Activated T-helper 9 cell treated with anti-CD3 and anti-CD28 coated beads, Interleukin-2, amount 50 U/mL, for 16 hours (primary cell): ENCODE results near the gene TMEM239.

ENCODE experiments used
- DNase-seq: peaks from one replicate; pipeline ENCODE4 v3.0.0-alpha.2; 2020; ENCODE audit warnings: low read depth

Gene TMEM239

DNA sequence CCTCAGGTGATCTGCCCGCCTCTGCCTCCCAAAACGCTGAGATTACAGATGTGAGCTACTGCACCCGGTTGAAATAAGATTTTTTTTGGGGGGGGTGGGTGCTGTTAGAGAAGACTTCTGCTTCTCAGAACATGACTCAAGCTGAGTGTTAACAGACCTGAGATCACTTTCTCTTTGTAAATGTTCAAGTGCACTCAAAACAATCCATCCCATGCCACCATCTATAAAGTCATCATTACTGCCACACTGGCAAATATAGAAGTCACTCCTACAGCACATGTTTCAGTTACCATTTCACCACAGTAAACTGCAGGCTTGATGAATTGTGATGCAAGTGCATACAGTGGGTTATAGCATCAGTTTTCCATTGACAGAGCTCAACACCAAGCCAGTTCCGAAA, 33.4 kb downstream of the TMEM239 start:
- DNase-seq, result no peak

GRCh38 chr20:2851086-2851485, 34.9 kb downstream of the TMEM239 start:
- no peak for DNase-seq

DNA sequence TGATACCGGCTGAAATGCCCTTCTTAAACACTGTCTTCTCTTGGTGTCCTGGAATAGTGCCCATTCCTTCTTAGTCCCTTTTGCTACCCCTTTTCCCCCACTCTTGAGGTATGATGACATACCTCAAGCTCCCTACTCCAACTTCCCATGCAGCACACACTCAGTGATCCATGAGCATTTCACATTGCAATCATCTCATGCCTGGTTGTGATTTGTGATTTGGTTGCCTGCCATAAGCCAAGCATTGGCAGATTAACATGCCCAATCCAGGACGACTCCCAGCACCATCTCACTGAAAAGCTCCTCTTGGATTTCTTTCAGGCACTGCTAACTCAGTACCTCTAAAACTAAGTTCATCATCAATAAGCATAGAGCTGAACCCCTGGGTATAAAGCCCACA, 42.4 kb downstream of the TMEM239 start:
- DNase-seq, result no peak

DNA sequence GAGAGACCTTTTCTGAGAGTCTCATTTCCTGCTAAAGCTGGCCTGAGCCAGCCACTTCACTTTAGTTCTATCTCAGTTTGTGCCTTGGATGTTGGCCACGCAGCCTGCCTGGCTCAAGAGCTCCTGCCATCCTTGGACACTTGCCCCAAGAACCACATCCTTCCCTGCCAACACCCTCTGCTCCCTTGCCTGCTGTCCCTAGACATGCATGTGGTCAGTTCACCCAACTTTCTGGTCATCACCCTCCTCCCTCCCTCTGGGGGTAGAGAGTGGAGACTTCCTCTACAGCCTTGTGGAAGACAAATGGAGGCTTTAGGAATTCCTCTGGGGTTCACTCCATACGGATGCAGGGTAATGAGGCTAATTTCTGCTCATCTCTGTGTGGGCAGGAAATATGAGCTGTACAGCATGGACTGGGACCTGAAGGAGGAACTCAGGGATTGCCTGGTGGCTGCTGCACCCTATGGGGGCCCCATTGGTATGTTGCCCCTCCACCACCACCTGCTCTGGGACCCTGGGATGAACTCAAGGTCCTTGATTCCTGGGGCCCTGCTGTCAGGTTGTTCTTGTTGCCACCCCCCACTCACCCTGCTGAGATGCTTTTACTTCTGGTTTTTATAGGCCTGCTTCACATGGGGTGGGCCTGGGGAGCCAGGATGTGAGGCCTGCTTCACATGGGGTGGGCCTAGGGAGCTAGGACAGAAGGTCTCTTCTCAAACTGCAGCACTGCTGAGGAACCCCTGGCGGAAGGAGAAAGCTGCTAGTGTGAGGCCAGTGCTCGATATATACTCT, 43.4 kb downstream of the TMEM239 start:
- DNase-seq, result no peak

- no peak for DNase-seq
Measured at GRCh38 chr20:2864626-2865025, 48.5 kb downstream of the TMEM239 start.

- DNase-seq, result no peak
Measured at GRCh38 chr20:2865101-2865500, 48.9 kb downstream of the TMEM239 start.

- no peak for DNase-seq
Measured at GRCh38 chr20:2865630-2866029, 49.5 kb downstream of the TMEM239 start.

- no peak for DNase-seq
Measured at GRCh38 chr20:2866236-2866635, 50.1 kb downstream of the TMEM239 start.

DNA sequence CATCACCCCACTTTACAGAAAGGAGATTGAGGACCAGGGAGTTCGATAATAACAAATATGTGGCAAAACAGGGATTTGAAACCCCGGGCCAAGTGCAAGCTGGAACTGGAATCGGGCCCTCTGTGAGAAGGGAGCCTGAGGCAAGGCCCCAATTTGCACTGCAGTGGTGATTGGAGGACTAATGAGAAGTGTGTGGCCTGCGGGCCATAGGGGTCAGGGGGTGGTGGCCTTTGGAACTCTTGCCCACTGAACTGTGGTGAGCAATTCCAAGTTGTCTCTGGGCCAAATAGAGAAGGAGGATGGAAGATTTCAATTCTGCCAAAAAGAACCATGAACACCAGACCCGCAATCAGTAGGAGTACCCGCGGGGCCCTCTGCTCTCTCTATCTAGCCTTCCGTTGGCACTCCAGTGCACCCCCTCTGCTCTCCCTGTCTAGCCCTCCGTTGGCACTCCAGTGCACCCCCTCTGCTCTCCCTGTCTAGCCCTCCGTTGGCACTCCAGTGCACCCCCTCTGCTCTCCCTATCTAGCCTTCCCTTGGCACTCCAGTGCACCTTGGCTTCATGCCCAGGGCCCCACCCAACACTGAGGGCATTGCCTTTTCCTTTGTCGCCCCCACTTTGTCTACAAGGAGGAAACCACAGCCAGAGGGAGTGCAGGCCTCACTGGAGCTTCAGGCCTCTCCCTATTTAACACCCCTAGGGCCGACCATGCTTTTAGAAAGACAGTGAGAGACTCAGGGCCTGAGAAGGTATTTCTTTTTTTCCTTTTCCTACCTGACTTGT, 51.1 kb downstream of the TMEM239 start:
- DNase-seq, result no peak
